Calu3 (cell line): Measurements from ENCODE around the gene ATP9A. TPM values are rescaled to one million over a fixed set of nuclear protein-coding genes. Genes with fewer than 3 reads are reported as not detected.
"Not testable (repeated sequence)": the region's sequence is repeated elsewhere in the genome, so short reads cannot be mapped to it uniquely, and the experiment has no call there.

Experiments
- BruUV-seq: library from RNA; stranded (reverse); fragments of 400-500 nt; replicated peaks from 2 replicates; lab custom pipeline; 2021; lab: Mats Ljungman, UMichigan
- CTCF ChIA-PET: fragments of 300-600 bp; sonication (Branson Sonifier 250); formaldehyde crosslinking; loops from one replicate; lab custom pipeline; 2022; ENCODE audit warnings: antibody characterized with exemption; lab: Charles Lee
- DNase-seq: peaks from one replicate; pipeline ENCODE4 v3.0.0; 2022
- H3K27ac Mint-ChIP-seq: one replicate; pipeline ENCODE4 v1.8.0; 2022; ENCODE audit warnings: mixed read lengths; ENCODE audit not compliant: unreplicated experiment
- H3K27me3 Mint-ChIP-seq: one replicate; pipeline ENCODE4 v1.8.0; 2022; ENCODE audit warnings: mixed read lengths; ENCODE audit not compliant: unreplicated experiment
- H3K36me3 Mint-ChIP-seq: one replicate; pipeline ENCODE4 v1.8.0; 2022; ENCODE audit warnings: mild to moderate bottlenecking, moderate library complexity, mixed read lengths; ENCODE audit not compliant: insufficient read depth, unreplicated experiment
- H3K4me1 Mint-ChIP-seq: one replicate; pipeline ENCODE4 v1.8.0; 2022; ENCODE audit warnings: mild to moderate bottlenecking, low read depth, mixed read lengths; ENCODE audit not compliant: unreplicated experiment
- H3K4me3 Mint-ChIP-seq: one replicate; pipeline ENCODE4 v1.8.0; 2022; ENCODE audit warnings: mild to moderate bottlenecking, low read depth, moderate library complexity, mixed read lengths; ENCODE audit not compliant: unreplicated experiment
- H3K9me3 Mint-ChIP-seq: one replicate; pipeline ENCODE4 v1.8.0; 2022; ENCODE audit warnings: low read depth, mixed read lengths; ENCODE audit not compliant: unreplicated experiment
- intact Hi-C: fragments of 100-400 bp; cut with micrococcal nuclease; formaldehyde crosslinking; loops from one replicate; pipeline ENCODE4 v1.10.0; 2022; ENCODE audit not compliant: unreplicated experiment
- total RNA-seq: library from RNA; stranded (reverse); gene quantifications from 2 replicates; pipeline ENCODE4 v1.2.3, GENCODE V29; 2022
- TF ChIP-seq, protein P1 (sequence below): fragments of 200-600 bp; IDR thresholded peaks from one replicate; pipeline ENCODE4 v1.8.0; 2022; ENCODE audit warnings: antibody characterized with exemption; ENCODE audit not compliant: unreplicated experiment

ATP9A gene
- total RNA-seq, 1 experiment from 2014 or later: 98.5 TPM

DNA sequence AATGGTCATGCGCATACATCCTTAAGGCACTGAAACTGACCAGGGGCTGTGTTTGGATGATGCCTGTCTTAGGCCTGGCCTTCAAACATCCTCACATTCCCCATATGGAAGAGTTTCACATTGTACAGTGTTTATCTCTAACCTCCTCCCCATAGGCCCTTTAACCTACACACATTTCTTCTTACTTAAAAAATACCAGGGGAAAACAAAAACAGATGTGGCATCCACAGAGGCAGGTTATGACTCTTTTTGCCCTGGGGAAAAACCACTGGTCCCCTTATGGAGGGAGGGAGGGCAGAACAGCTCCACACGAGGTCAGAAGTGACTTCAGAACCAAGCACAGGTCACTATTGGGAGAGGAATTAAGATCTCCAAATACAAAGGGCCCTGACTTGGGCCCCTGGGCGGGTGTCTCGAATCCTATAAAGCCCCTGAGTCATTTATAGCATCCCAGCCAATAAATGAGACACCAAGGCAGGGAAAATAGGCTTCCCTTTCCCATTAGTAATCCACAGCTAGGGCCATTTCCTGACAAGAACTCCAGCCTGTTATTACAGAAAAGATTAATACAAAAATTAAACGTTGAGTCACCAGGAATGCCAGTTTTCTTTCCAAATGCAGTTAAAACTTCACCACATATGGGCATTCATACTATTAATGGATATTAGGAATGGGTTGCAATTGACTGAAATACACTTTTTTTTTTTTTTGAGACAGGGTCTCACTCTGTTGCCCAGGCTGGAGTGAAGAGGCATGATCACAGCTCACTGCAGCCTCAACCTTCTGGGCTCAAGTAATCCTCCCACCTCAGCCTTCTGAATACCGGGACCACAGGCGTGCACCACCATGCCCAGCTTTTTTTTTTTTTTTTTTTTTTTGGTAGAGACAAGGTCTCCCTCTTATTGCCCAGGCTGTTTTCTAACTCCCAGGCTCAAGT is 107.2 kb downstream of the ATP9A start:
- no TSS peak for BruUV-seq
- no peak for DNase-seq
- H3K27me3 Mint-ChIP-seq: no peaks in the 10 kb centered on the region
- CTCF ChIA-PET: interaction anchor here (0.6 to 1.4 kb wide), 10 partner anchors 11 to 400 kb away, joined by 3 to 5 read pairs (median 4); no protein-coding TSS in a partner anchor
- H3K4me3 Mint-ChIP-seq: no peak overlapping the region
- H3K4me1 Mint-ChIP-seq: peaks cover 11% of the 10 kb centered on the region
- TF ChIP-seq, protein P1, sequence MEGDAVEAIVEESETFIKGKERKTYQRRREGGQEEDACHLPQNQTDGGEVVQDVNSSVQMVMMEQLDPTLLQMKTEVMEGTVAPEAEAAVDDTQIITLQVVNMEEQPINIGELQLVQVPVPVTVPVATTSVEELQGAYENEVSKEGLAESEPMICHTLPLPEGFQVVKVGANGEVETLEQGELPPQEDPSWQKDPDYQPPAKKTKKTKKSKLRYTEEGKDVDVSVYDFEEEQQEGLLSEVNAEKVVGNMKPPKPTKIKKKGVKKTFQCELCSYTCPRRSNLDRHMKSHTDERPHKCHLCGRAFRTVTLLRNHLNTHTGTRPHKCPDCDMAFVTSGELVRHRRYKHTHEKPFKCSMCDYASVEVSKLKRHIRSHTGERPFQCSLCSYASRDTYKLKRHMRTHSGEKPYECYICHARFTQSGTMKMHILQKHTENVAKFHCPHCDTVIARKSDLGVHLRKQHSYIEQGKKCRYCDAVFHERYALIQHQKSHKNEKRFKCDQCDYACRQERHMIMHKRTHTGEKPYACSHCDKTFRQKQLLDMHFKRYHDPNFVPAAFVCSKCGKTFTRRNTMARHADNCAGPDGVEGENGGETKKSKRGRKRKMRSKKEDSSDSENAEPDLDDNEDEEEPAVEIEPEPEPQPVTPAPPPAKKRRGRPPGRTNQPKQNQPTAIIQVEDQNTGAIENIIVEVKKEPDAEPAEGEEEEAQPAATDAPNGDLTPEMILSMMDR: no peak
- H3K36me3 Mint-ChIP-seq: peaks cover 10% of the 10 kb centered on the region
- intact Hi-C loops: no loop called here
- H3K27ac Mint-ChIP-seq: no peak overlapping the region
- H3K9me3 Mint-ChIP-seq: no peaks in the 10 kb centered on the region

DNA sequence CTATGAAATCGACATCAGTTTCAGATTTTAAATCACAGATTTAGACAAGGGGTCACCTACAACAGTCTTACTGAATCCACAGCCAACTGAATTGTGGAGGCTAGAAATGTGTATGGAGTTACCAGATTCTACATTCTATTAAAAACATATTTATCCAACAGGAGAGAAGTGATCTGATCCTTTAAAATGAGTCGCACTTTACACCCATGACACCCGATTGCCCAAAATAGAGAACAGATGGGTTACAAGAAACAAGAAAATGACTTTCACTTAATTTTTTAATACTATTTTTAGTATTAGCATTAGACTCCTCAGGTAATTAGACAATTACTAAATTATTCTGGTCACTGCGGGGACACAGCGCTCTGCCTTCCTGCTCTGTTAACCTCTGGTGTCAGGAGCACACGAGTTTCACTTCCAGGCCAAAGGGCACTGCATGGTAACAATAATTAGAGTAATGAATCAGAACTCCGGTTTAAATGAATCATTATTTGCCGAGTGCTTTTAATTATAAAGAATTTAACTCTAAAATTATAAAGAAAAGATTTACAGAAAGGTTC is 108.6 kb downstream of the ATP9A start:
- H3K4me1 Mint-ChIP-seq: peaks cover 11% of the 10 kb centered on the region
- H3K27me3 Mint-ChIP-seq: no peaks in the 10 kb centered on the region
- peaks cover 15% of the 10 kb centered on the region for H3K36me3 Mint-ChIP-seq
- no peaks in the 10 kb centered on the region for H3K9me3 Mint-ChIP-seq
- no TSS peak for BruUV-seq
- intact Hi-C loops: no loop called here
- no peak overlapping the region for H3K4me3 Mint-ChIP-seq
- no peak for DNase-seq
- no peak overlapping the region for H3K27ac Mint-ChIP-seq
- TF ChIP-seq, protein P1: no peak
- CTCF ChIA-PET: interaction anchor here (0.8 kb wide), 1 partner anchor 79 kb away, joined by 3 read pairs; no protein-coding TSS in a partner anchor

DNA sequence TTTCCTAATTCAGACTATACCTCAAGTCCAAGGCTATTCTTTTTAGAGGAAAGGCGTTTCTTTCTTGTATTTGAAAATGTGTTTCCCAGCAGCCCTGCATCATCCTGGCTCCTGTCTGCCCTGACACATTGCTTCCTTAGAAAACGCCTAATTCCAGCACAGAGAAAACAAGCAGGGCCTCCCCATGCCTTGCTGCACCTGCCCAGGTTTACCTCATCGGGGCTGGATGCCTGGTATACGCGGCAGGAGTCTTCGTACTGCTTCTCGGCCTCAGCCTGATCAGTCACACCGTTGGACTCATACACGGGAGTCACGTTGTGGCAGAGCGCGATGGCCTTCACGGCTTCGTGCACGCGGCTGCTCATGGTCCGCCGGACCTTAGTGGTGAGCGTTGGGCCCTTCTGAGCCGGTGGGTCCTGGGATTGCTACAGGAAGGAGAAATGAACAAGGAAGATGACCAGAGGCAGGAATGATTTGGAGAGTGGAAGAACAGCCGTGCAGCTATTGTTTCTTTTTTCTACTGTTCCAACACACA is 111.4 kb downstream of the ATP9A start:
- CTCF ChIA-PET: no interaction called here
- no TSS peak for BruUV-seq

DNA sequence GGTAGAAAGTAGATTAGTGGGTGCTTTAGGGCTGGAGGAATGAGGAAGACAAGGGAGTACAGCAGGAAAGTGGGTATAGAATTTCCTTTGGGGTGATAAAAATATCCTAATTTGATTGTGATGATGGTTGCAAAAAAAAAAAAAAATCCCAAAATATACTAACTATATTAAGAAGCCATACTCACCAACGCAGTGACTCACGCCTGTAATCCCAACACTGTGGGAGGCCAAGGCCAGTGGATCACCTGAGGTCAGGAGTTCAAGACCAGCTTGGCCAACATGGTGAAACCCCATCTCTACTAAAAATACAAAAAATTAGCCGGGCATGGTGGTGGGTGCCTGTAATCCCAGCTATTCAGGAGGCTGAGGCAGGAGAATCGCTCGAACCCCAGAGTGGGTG is 112.1 kb downstream of the ATP9A start:
- intact Hi-C loops, CTCF ChIA-PET, H3K36me3 Mint-ChIP-seq, H3K9me3 Mint-ChIP-seq, H3K27me3 Mint-ChIP-seq, H3K27ac Mint-ChIP-seq, H3K4me1 Mint-ChIP-seq, BruUV-seq, H3K4me3 Mint-ChIP-seq, DNase-seq: not testable (repeated sequence)

More for the DNA sequence above, 111.4 kb downstream of the ATP9A start:
- no peak for DNase-seq
- intact Hi-C loops: no loop called here
- H3K36me3 Mint-ChIP-seq: peaks cover 10% of the 10 kb centered on the region
- no peak overlapping the region for H3K27ac Mint-ChIP-seq
- H3K4me1 Mint-ChIP-seq: peaks cover 7% of the 10 kb centered on the region
- no peaks in the 10 kb centered on the region for H3K9me3 Mint-ChIP-seq
- TF ChIP-seq, protein P1: no peak
- no peak overlapping the region for H3K4me3 Mint-ChIP-seq
- no peaks in the 10 kb centered on the region for H3K27me3 Mint-ChIP-seq
